Dermis blood vessel endothelial cell (primary cell): Measurements from ENCODE around the gene RPA3. TPM values are rescaled to one million over a fixed set of nuclear protein-coding genes. Genes with fewer than 3 reads are reported as not detected.

Source experiments
- DNase-seq: peaks from one replicate; pipeline ENCODE4 v3.0.0; 2010
- total RNA-seq: library from RNA; depleted of rRNA; stranded (reverse); fragments of >200 nt; gene quantifications from 2 replicates; pipeline ENCODE4 v1.2.3, GENCODE V29; 2014

Gene RPA3
- total RNA-seq, 1 donor from 2014 or later, result 18.9 TPM

DNA sequence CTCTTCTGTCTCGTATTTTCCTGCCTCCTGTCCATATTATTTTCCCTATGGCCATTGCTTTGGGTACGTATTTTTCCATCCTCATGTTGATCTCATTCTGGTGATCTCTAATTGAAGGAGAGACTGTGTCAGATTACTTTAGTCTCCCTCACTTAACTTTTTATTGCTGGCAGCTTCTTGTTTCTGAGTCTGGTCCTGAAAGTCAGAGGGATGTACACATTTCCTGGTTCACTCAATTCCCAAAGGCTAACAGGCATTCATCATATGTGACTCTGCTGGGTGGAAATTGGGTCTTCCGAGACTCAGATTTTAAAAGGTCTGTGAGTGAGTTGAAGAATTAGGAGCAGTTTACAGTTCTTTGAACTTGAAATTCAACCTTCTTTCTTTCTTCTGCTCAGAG is 66.9 kb downstream of the RPA3 start:
- no peak for DNase-seq

DNA sequence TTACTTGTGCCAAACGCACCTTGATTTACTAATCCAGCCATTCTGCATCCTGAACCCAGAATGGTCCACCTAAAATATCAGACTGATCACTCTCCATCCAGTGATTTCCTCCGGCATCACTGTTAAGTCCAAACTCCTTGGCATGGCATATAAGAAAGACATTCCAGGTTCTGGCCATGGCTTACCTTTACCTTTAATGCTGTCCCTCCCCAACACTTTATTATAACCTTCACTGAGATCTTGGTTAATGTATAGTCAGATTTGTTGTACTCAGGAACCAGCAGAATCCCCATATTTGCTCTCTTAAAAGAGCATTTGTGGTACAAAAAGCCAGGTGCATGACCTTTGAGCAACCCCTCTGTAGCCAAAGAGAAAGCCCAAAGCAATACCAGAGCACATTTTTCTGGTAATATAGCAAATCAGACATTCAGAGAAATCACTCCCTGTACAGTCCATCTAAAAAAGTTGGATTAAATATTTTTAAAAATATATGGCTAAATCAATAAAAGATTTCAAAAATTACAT is 67.7 kb downstream of the RPA3 start:
- DNase-seq, result no peak

DNA sequence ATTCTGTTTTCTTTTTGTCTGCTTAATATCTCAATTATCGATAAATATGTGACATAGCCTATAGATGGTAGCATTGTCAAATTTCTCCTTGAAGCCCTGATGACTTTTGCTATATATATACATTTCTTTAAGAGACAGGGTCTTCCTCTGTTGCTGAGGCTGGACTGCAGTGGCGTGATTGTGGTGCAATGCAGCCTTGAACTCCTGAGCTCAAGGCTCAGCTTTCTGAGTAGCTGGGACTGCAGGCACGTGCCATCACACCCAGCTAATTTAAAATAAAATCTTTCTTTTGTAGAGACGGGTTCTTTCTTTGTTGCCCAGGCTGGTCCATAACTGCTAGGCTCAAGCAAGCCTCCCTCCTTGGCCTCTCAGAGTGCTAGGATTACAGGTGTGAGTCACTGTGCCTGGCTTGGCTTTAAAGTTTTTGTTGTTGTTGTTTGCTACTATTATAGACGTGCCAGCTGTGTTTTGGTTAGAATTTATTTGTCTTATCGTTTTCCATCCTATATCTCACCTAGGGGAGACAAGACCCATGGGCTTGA is 70.8 kb downstream of the RPA3 start:
- DNase-seq, result no peak

DNA sequence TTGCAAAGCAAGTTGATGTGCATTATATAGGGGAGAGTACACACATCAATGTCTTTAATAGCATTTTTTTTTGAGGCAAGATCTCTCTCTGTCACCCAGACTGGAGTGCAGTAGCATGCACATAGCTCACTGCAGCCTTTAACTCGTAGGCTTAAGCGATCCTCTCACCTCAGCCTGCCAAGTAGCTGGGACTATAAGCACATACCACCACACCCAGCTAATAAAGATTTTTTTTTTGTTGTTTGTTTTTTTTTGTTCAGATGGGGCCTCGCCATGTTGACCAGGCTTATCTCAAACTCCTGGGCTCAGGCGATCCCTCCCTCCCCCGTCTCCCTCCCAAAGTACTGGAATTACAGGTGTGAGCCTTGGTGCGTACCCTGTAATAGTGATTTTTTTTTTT is 76.3 kb downstream of the RPA3 start:
- DNase-seq, result no peak

DNA sequence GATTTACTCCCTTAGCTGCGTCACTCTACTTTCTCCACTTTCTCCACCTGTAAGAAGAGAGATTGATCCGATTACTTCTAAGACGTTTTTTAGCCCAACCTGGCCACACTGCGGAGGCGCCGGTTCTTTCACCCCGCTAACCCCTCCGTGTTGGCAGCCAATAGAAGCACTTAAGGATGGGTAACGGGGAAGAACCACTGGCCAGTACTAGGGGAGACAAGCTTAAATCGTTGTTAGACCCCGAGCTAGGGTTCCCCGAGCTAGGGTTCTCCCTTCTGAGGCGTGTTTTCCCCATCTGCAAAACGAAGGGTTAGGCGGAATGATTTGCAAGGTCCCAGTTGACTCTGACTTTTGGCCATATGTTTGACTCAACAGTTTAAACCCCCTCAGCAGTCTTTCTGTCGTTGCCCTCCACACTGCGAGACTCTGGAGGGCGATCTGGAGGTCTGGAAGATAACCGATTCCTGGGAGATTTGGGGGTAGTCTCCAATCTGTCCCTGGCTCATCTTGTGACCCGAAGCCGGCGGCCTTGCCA is 77.2 kb downstream of the RPA3 start:
- no peak for DNase-seq

DNA sequence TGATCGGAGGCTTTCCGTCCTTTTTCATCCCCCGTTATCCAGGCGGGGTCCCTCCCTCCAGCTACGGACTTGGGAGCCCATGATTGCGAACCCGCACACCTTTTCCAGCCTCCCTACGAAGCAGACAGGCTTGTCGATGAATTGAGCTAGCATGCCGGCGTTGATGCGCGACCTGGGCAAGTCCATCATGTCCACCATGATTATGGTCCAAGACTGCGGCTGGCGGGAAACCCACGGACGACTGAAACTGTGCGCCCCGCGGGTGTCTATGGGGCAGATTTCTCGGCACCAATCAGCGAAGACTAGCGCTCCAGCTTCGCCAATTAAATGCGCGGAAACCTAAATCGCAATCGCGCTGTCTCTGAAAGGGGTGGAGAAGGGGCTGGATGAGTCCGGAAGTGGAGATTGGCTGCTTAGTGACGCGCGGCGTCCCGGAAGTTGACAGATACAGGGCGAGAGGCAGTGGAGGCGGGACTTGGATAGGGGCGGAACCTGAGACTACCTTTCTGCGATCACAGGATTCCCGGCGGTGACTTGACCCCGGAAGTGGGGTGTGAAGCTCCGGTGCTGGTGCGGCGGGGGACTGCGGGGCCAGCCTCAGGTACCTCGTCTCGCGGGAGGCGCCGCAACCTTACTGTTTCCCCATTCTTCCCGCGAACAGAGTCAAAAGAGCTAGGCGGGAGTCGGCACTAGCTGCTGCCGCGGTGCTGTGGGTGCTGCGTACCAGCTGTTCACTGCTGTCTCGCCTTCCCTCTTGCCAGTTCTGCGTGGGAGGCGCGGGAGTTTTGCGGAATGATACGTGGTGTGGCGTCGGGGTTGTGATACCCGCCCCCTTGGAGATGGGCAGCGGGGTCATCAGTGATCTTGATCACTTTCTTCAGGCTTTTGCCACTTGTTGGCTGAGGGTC is 77.9 kb downstream of the RPA3 start, which contains the start of gene UMAD1:
TSS of gene UMAD1 (plus strand) at position 532 of the 908 bp plus-strand sequence. CDS start 32,620 bp downstream, outside the sequence.
- peak; percentile 99 for DNase-seq

DNA sequence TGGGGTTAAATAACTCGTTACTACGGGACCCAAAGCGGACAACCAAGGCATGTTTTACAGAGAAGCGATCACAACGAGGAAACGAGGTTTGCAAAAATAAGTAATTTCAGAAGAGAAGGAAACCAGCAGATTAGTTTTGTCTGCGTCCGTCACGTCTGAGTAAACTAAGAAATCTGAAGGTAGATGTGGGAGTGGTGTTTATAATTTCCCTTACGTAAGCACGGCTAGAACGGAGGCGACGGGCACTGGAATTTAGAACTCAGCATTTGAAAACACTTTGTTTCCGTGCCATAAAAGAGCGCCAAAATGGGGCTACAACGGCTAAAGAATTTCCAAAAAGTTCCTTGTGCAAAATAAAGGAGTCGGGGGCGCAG is 78.6 kb downstream of the RPA3 start:
- DNase-seq, result peak; percentile 46

DNA sequence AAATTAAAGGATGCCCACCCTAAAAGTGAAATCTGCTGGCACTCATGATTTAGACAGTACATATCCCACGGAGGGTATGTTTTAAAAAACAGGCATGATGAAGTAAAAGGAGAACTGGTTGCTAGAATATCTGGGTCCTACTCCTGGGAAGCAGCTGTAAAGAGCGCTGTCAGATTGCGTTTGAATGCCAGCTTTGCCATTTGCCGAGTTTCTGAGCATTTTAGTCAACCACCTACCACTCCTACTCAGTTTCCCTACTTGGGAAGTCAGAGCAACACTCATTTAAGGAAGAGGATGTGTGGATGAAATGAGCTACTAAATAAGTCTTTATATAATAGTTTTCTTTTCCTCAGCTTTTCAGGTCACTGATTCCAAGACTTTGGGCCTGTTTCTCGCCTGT is 79.0 kb downstream of the RPA3 start:
- peak; percentile 12 for DNase-seq

DNA sequence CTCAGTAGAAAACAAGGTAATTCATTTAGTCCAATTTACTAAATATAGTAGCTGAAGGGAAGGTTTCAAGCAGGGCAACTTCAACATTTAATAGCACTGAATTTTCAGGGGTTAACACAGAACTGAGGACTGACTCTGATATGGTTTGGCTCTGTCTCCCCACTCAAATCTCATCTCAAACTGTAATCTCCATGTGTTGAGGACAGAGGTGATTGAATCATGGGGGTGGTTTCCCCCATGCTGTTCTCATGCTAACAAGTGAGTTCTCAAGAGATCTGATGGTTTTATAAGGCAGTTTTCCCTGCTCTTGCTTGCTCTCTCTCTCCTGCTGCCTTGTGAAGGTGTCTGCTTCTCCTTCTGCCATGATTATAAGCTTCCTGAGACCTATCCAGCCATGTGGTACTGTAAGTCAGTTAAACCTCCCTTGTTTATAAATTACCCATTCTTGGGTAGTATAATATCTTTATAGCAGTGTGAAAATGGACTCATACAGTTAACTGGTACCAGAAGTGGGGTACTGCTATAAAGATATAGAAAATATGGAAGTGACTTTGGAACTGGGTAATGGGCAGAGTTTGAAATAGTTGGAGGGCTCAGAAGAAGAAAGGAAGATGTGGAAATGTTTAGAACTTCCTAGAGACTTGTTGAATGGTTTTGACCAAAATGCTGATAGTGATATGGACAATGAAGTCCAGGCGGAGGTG is 87.6 kb downstream of the RPA3 start:
- no peak for DNase-seq

DNA sequence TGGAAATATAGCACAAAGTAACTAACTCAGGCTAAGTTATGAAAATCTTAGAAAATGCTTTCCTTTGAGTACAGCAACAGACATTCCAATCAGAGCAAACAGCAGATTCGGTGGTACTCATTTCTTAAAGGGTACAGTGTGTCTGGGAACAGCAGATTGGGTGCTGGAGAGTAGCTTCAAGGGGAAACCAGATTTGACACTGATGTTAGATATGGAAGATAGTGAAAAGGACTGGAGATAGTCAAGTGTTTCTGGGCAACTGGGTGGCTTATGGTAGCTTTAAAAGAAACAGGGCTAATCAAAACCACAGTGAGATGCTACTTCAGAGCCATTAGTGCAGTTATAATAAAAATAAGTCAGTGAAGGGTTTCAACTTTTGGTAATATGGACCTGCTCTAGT is 89.9 kb downstream of the RPA3 start:
- DNase-seq, result no peak

DNA sequence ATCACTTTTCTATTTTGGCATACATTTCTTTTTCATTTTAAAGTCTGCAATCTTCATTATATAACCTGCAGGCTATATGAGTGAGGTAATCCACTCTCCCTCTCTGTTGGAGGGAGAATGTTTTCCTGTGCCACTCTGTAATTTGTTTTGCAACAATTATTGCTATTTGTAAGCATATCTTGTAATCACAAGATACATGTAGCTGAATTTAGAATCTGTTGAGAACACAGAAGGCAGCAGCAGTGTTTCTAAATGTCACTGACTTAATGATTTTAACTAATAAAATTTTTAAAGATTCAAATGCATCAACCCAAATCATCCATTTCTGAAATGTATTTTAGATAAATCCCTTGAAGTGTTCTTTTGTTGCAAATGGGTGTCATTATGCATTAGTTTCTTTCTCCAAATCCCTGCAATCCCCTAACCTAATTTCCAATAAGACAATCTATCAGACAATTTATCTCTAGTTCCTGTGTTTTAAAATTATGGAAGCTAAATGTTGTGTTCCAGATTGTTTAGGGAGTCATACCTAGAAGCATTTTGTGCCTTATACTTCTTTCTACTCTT is 97.7 kb downstream of the RPA3 start:
- no peak for DNase-seq

DNA sequence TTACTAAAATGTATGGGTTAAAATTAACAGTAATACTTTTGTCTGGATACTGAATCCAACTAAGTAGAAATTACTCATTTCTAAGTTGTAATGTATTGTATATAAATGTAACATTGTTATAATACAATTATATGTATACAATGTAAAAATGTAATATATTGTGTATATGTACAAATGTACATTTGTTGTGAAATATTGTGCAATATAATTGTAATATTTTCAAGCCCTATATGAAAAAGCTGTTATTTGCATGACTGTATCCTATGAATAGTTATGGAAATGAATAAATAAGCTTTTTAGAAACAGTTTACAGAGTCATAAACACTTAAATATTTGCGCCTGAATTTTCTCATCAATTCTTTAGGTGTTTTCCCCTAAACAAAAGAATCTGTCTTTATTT is 98.2 kb downstream of the RPA3 start:
- DNase-seq, result no peak

DNA sequence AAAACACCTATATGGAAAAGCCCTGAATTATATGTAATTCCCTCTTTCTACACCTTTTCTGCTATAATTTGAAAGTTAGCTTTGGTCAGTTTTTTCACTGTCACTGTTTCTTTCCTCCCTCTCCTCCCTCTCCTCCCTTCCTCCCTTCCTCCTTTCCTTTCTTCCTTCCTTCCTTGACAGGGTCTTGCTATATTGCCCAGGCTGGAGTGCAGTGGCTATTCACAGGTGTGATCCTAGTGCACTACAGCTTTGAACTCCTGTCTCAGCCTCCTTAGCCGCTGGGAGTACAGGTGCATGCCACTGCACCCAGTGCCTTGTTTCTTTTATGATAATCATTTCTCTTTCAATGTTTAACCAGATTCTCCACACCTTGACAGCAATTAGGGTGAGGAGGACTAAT is 100.0 kb downstream of the RPA3 start:
- DNase-seq, result no peak

DNA sequence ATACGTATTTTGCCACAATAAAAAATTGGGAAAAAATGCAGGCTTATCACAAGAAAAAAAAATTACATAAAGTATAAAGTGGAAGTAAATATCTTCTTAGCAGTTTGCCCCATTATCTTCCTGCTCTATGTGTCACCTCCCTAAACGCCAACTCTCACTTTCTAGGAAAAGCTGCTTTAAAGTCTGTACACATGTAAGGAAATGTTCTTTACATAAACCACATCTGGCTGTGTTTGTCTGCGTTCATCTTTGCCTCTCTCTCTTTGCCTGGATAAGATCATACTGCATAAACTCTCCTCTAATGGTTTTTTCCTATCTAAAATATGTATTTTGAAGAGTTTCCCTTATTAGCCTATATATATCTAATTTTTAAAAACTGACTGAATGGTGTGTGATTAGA is 100.9 kb downstream of the RPA3 start:
- DNase-seq, result no peak

DNA sequence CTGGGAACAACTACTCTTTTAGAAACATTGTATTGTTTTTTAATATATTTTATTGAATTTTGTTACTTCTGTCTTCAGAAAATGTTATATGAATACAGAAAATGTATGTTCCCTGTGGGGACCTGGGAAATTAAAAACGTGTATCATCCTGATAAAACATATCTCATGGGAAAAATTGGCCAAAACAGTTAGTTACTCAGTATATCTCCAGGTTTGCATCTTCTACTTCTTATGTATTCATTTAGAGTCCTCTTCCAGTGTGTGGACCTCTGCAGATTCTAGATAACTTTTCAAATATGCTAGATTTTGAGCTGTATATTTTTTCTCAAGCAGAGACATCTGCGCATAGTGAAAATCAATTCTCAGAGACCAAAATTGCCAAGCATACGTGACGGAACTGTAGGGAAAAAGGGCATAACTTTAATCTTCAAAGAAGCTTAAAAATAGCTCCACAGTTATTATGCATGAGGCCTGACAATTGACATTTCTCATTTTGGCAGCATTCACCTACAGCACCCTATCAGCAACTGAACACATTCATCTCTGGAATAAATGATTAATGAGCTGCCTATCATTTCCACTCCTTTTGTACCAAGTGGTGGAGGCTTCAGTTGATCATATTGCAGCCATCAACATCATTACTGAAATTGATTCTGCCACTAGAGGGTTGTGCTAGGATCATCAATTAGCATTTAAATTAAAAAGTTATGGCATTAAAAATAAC is 104.2 kb downstream of the RPA3 start:
- no peak for DNase-seq

DNA sequence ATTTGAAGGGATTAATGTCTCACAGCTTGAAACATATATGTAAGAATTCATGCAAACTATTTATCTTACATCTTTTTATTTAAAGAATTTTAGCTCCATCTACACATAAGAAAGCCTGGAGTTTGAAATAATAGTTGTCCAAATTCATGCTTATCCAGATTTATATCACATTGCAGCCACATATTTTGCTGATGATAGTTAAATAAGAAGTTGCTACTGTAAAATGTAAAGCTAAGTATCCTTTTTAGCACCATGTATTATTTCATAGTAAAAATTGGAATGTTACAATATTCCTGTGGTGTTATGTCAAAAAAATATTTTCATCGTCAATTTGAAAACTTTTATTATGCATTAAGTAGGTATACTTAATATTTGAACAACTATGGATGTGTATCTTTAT is 105.2 kb downstream of the RPA3 start:
- DNase-seq, result no peak

DNA sequence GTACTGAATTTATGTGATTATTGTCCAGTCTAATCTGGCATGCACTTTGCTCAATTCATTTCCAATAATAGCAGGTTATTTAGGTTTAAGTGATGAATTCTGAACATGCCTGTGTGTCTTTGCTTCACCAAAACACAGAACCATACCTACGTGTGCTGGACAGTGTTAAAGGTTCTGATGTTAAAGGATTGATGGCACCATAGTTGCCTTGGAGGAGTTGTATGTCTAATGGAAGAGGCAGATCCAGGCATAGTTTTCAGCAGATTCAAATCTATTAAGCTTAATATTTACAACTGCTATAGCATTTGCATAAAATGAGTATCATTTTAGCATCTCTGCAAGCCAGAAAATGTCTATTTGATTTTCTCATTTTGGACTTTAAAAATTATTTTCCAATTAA is 105.9 kb downstream of the RPA3 start:
- no peak for DNase-seq

DNA sequence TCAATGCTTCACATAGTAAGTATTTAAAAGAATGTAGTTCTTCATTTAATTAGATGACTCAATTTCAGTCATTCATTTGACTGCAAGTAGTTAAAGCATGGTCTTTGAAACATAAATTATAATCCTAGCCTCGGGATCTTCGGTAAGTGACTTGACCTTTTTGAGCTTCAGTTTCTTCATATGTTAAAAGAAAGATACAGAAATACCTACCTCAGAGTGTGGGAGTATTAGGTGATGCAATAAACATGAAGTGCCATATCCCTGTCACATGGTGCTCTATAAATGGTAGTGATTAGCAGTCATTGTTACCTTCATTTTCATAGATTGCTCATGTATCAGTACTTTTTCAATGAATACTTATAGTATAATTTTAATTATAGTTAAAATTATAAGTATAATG is 109.1 kb downstream of the RPA3 start:
- DNase-seq, result no peak

DNA sequence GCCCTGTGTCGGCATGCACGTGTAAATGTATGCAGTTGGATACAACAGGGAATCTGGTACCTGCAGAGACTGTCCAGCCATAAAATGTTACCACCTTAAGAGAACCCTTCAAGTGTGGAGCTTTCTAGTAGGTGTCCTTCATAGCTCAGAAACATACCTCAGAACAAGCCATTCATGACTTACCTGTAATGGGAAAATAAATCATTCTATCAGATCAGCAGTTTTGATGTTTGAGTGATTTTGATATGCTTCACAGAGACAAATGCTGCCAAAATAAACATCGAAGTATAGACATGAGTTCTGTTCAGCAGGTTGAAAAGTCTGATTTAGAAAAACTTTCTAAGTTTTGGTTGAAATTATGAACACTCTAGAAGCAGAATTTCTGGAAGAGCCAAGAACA is 111.4 kb downstream of the RPA3 start:
- no peak for DNase-seq

DNA sequence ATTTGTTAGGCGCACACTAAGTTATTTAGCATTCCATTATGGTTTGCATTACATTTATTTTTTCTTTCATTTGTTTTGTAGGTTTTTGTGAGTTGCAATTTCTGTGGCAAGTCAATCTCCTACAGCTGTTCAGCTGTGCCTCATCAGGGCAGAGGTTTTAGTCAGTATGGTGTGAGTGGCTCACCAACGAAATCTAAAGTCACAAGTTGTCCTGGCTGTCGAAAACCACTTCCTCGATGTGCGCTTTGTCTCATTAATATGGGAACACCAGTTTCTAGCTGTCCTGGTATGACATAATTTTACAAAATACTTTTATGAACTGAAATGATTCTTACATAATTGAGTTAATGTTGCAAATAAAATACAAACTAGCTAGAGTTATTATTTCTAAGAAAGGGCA is 122.2 kb downstream of the RPA3 start:
- DNase-seq, result no peak

DNA sequence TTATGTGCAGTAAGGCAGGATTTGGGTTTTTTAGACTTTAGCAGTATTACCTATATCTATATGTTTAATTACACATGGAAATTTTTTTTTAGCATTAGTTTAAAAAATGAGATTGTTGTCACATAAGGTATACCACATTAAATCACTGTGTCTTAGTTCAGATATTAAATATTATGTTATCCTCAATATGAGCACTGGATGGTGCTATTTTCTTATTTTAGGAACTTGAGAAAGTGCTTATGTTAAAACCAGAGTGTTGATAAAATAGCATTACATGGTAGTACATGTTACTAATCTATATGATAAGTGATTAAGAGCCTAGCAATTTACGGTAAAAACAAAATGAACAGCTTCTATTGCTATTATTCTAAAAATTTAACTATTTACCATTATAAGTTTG is 123.0 kb downstream of the RPA3 start:
- DNase-seq, result peak; percentile 59
